Hepatocyte (in vitro differentiated cells): ENCODE measurements around the gene PASD1.

ENCODE experiments used
- CTCF ChIP-seq: fragments of 200-600 bp; sonication (generic); IDR thresholded peaks from 2 replicates; pipeline ENCODE4 v1.5.1; 2016; ENCODE audit warnings: antibody characterized with exemption, mild to moderate bottlenecking; ENCODE audit not compliant: poor library complexity
- EZH2 ChIP-seq: fragments of 200-600 bp; sonication (generic); IDR thresholded peaks from 2 replicates; pipeline ENCODE4 v1.6.1; 2016; ENCODE audit warnings: antibody characterized with exemption, mild to moderate bottlenecking, borderline replicate concordance
- EZH2phosphoT487 ChIP-seq: fragments of 200-600 bp; sonication (generic); IDR thresholded peaks from one replicate; pipeline ENCODE4 v1.6.1; 2018; ENCODE audit warnings: antibody characterized with exemption, mild to moderate bottlenecking, low read depth, moderate library complexity; ENCODE audit not compliant: unreplicated experiment, severe bottlenecking

- TF ChIP-seq EZH2 (no peak), EZH2phosphoT487 (no peak), CTCF (no peak)
Measured at GRCh38 chrX:151704041-151704663, 140.7 kb downstream of the PASD1 start.
